Upper lobe of right lung (tissue), 1 donor: Measurements from ENCODE around the gene WDR6. TPM values are rescaled to one million over a fixed set of nuclear protein-coding genes. Genes with fewer than 3 reads are reported as not detected.

Source experiments
- ATAC-seq: fragments of 200-7000 bp; cut with Tn5 transposase; one replicate; pipeline ENCODE4 v1.9.1; 2020; ENCODE audit warnings: mild to moderate bottlenecking, moderate library complexity
- DNase-seq: peaks from one replicate; pipeline ENCODE4 v3.0.0-alpha.2; 2020
- H3K27ac ChIP-seq: fragments of 200-600 bp; one replicate; pipeline ENCODE4 v1.8.0; 2022
- H3K27me3 ChIP-seq: fragments of 200-600 bp; one replicate; pipeline ENCODE4 v1.8.0; 2022; ENCODE audit warnings: mild to moderate bottlenecking
- H3K36me3 ChIP-seq: fragments of 200-600 bp; one replicate; pipeline ENCODE4 v1.8.0; 2022
- H3K4me1 ChIP-seq: fragments of 200-600 bp; one replicate; pipeline ENCODE4 v1.8.0; 2022
- H3K4me3 ChIP-seq: fragments of 200-600 bp; one replicate; pipeline ENCODE4 v1.8.0; 2022; ENCODE audit warnings: mild to moderate bottlenecking
- H3K9me3 ChIP-seq: fragments of 200-600 bp; one replicate; pipeline ENCODE4 v1.8.0; 2022
- CTCF ChIP-seq: fragments of 200-600 bp; IDR thresholded peaks from one replicate; pipeline ENCODE4 v1.8.0; 2022; ENCODE audit warnings: antibody characterized with exemption
- intact Hi-C: fragments of 100-400 bp; cut with DNase I; formaldehyde crosslinking; loops from one replicate; pipeline ENCODE4 v1.11.0; 2022
- total RNA-seq: library from RNA; stranded (reverse); fragmentation: NEBNext Ultra II Directional; extraction: Animal tissue kit (Norgen Biotek cat#: 25700); gene quantifications from one replicate; pipeline ENCODE4 v1.2.1, GENCODE V29; 2021
- donor health status: DM: no; HTN: yes; CAD: no; lungs with severe emphysema.

WDR6 gene
- total RNA-seq, 1 donor from 2014 or later = 172 TPM

GRCh38 chr3:48996640-48997039 lies 10.6 kb upstream of the WDR6 start:
- no peak overlapping the region for H3K27ac ChIP-seq
- H3K4me1 ChIP-seq = peaks cover 3% of the 10 kb centered on the region
- no peak overlapping the region for H3K4me3 ChIP-seq
- no peaks in the 10 kb centered on the region for H3K9me3 ChIP-seq
- no peak for TF ChIP-seq CTCF
- DNase-seq = no peak
- no peak for ATAC-seq
- intact Hi-C loops = no loop called here
- peaks cover 9% of the 10 kb centered on the region for H3K36me3 ChIP-seq
- H3K27me3 ChIP-seq = no peaks in the 10 kb centered on the region

- no peak for DNase-seq
- H3K4me1 ChIP-seq = no peaks in the 10 kb centered on the region
- no peaks in the 10 kb centered on the region for H3K9me3 ChIP-seq
- H3K27me3 ChIP-seq = no peaks in the 10 kb centered on the region
- ATAC-seq = no peak
- no peak for TF ChIP-seq CTCF
- intact Hi-C loops = no loop called here
- no peak overlapping the region for H3K4me3 ChIP-seq
- peaks cover 6% of the 10 kb centered on the region for H3K36me3 ChIP-seq
- H3K27ac ChIP-seq = no peak overlapping the region
Measured at GRCh38 chr3:48997102-48997635, 10.0 kb upstream of the WDR6 start.

GRCh38 chr3:48997714-48998637 lies 9.2 kb upstream of the WDR6 start:
- H3K9me3 ChIP-seq = no peaks in the 10 kb centered on the region
- no peak for ATAC-seq
- no peak overlapping the region for H3K4me3 ChIP-seq
- no peak for TF ChIP-seq CTCF
- no peaks in the 10 kb centered on the region for H3K27me3 ChIP-seq
- no peak for DNase-seq
- no peaks in the 10 kb centered on the region for H3K4me1 ChIP-seq
- no peak overlapping the region for H3K27ac ChIP-seq
- intact Hi-C loops = no loop called here
- H3K36me3 ChIP-seq = peaks cover 4% of the 10 kb centered on the region

GRCh38 chr3:48999085-48999858 lies 7.9 kb upstream of the WDR6 start:
- no peak for TF ChIP-seq CTCF
- Histone ChIP-seq H3K27ac (no peak overlapping the region), H3K9me3 (no peaks in the 10 kb centered on the region), H3K27me3 (no peaks in the 10 kb centered on the region), H3K36me3 (peaks cover 4% of the 10 kb centered on the region), H3K4me1 (no peaks in the 10 kb centered on the region), H3K4me3 (no peak overlapping the region)
- ATAC-seq = no peak
- DNase-seq = no peak
- intact Hi-C loops = no loop called here

- H3K36me3 ChIP-seq = peaks cover 4% of the 10 kb centered on the region
- peaks cover 3% of the 10 kb centered on the region for H3K4me1 ChIP-seq
- H3K27me3 ChIP-seq = no peaks in the 10 kb centered on the region
- no peak overlapping the region for H3K4me3 ChIP-seq
- H3K9me3 ChIP-seq = no peaks in the 10 kb centered on the region
- ATAC-seq = no peak
- no peak overlapping the region for H3K27ac ChIP-seq
- DNase-seq = no peak
- no peak for TF ChIP-seq CTCF
- intact Hi-C loops = no loop called here
Measured at GRCh38 chr3:49001155-49001554, 6.0 kb upstream of the WDR6 start.
